GM23338 (cell line): Measurements from ENCODE around the gene ZNFX1. TPM values are rescaled to one million over a fixed set of nuclear protein-coding genes. Genes with fewer than 3 reads are reported as not detected.

ENCODE experiments used
- ATAC-seq: fragments of 200-7000 bp; cut with Tn5 transposase; 3 replicates; pipeline ENCODE4 v1.9.1; 2020
- DNase-seq: peaks from one replicate; pipeline ENCODE4 v3.0.0-alpha.2; 2015; ENCODE audit warnings: low spot score
- H2AFZ ChIP-seq: fragments of 200-600 bp; sonication (generic); 2 replicates; pipeline ENCODE4 v1.8.0; 2016; ENCODE audit warnings: antibody characterized with exemption, mild to moderate bottlenecking, moderate library complexity
- H3F3A ChIP-seq: fragments of 200-600 bp; sonication (generic); replicated peaks from 2 replicates; pipeline ENCODE4 v1.8.0; 2017; ENCODE audit warnings: antibody characterized with exemption, mixed run types, low read depth
- H3K27ac ChIP-seq: fragments of 200-600 bp; sonication (generic); 2 replicates; pipeline ENCODE4 v1.6.1; 2016; ENCODE audit warnings: low read depth
- H3K27me3 ChIP-seq: fragments of 200-600 bp; sonication (generic); 2 replicates; pipeline ENCODE4 v1.8.0; 2016; ENCODE audit warnings: mild to moderate bottlenecking, mixed run types, moderate library complexity; ENCODE audit not compliant: insufficient read depth
- H3K36me3 ChIP-seq: fragments of 200-600 bp; sonication (generic); 2 replicates; pipeline ENCODE4 v1.8.0; 2016; ENCODE audit warnings: mild to moderate bottlenecking; ENCODE audit not compliant: insufficient read depth
- H3K4me1 ChIP-seq: fragments of 200-600 bp; sonication (generic); 2 replicates; pipeline ENCODE4 v1.8.0; 2016; ENCODE audit warnings: mild to moderate bottlenecking, moderate library complexity; ENCODE audit not compliant: insufficient read depth
- H3K4me2 ChIP-seq: fragments of 200-600 bp; sonication (generic); 2 replicates; pipeline ENCODE4 v1.7.1; 2017; ENCODE audit warnings: mixed run types
- H3K4me3 ChIP-seq: fragments of 200-600 bp; sonication (generic); 2 replicates; pipeline ENCODE4 v1.6.1; 2016; ENCODE audit warnings: mixed run types
- H3K79me2 ChIP-seq: fragments of 200-600 bp; sonication (generic); replicated peaks from 2 replicates; pipeline ENCODE4 v1.8.0; 2017; ENCODE audit warnings: mild to moderate bottlenecking; ENCODE audit not compliant: insufficient read depth
- H3K9me2 ChIP-seq: fragments of 200-600 bp; sonication (generic); 2 replicates; pipeline ENCODE4 v1.8.0; 2017; ENCODE audit not compliant: insufficient read depth
- H4K20me1 ChIP-seq: fragments of 200-600 bp; sonication (generic); replicated peaks from 2 replicates; pipeline ENCODE4 v1.8.0; 2017; ENCODE audit warnings: mild to moderate bottlenecking; ENCODE audit not compliant: insufficient read depth
- H3K27ac Mint-ChIP-seq: 2 replicates; pipeline ENCODE4 v1.8.0; 2020; ENCODE audit warnings: inconsistent platforms, mild to moderate bottlenecking, moderate library complexity, mixed read lengths
- H3K27me3 Mint-ChIP-seq: 3 replicates; pipeline ENCODE4 v1.8.0; 2022; ENCODE audit warnings: low read depth, mild to moderate bottlenecking, moderate library complexity, mixed read lengths, inconsistent platforms; ENCODE audit not compliant: insufficient read depth, poor library complexity
- H3K36me3 Mint-ChIP-seq: 3 replicates; pipeline ENCODE4 v1.8.0; 2021; ENCODE audit warnings: low read depth, mild to moderate bottlenecking, inconsistent platforms, moderate library complexity, mixed read lengths
- H3K4me1 Mint-ChIP-seq: 3 replicates; pipeline ENCODE4 v1.8.0; 2020; ENCODE audit warnings: mild to moderate bottlenecking, inconsistent platforms, mixed read lengths
- H3K4me3 Mint-ChIP-seq: 3 replicates; pipeline ENCODE4 v1.8.0; 2021; ENCODE audit warnings: moderate library complexity, mild to moderate bottlenecking, inconsistent platforms, mixed read lengths
- H3K9me3 Mint-ChIP-seq: 3 replicates; pipeline ENCODE4 v1.8.0; 2020; ENCODE audit warnings: moderate library complexity, mild to moderate bottlenecking, inconsistent platforms, mixed read lengths
- CREB1 ChIP-seq: fragments of 250-450 bp; sonication (Bioruptor Pico); IDR thresholded peaks from 2 replicates; pipeline ENCODE4 v1.5.0; 2020; ENCODE audit warnings: low read depth, mild to moderate bottlenecking, moderate library complexity
- ZNF114 ChIP-seq: fragments of 250-450 bp; sonication (Bioruptor Pico); IDR thresholded peaks from 2 replicates; pipeline ENCODE4 v1.5.0; 2020; ENCODE audit warnings: mild to moderate bottlenecking, moderate library complexity
- ZNF331 ChIP-seq: fragments of 250-450 bp; sonication (Bioruptor Pico); IDR thresholded peaks from 2 replicates; pipeline ENCODE4 v1.5.0; 2020; ENCODE audit warnings: low read depth, mild to moderate bottlenecking, moderate library complexity
- polyA plus RNA-seq: library from polyadenylated mRNA; unstranded; fragments of >200 nt; fragmentation: Nextera tagmentation; extraction: Ambion mirVana; gene quantifications from 2 replicates; pipeline ENCODE4 v1.2.1, GENCODE V29; 2016
- total RNA-seq: library from RNA; depleted of rRNA; stranded (reverse); fragments of >200 nt; shearing (Covaris generic); gene quantifications from 2 replicates; pipeline ENCODE4 v1.2.3, GENCODE V29; 2014
- TF ChIP-seq, protein P1 (sequence below): fragments of 250-450 bp; sonication (Bioruptor Pico); IDR thresholded peaks from 2 replicates; pipeline ENCODE4 v1.5.0; 2020; ENCODE audit warnings: mild to moderate bottlenecking, moderate library complexity

The ZNFX1 gene
- total and polyA plus RNA-seq, 2 experiments from 2014 or later, result 6.1 to 12.1 TPM

DNA sequence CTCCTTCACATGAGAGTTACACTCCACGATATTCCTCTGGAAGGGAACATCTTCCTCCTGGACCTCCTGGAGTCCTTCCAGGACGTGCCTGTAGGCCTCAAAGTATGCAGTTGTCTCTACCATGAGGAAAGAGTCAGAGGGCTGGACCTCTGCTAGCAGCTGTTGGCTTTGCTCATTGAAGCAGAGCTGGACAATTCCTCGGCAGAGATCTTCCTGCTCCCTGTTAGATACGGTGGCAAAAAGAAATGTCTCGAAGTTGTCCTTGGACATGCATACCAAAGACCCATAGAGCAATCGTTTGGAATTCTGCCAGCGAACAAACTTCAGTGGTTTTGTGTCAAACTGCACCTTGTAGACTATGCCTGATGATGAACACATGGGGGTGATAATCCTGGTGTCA lies 7.7 kb downstream of the ZNFX1 start (continued):
- TF ChIP-seq, protein P1, sequence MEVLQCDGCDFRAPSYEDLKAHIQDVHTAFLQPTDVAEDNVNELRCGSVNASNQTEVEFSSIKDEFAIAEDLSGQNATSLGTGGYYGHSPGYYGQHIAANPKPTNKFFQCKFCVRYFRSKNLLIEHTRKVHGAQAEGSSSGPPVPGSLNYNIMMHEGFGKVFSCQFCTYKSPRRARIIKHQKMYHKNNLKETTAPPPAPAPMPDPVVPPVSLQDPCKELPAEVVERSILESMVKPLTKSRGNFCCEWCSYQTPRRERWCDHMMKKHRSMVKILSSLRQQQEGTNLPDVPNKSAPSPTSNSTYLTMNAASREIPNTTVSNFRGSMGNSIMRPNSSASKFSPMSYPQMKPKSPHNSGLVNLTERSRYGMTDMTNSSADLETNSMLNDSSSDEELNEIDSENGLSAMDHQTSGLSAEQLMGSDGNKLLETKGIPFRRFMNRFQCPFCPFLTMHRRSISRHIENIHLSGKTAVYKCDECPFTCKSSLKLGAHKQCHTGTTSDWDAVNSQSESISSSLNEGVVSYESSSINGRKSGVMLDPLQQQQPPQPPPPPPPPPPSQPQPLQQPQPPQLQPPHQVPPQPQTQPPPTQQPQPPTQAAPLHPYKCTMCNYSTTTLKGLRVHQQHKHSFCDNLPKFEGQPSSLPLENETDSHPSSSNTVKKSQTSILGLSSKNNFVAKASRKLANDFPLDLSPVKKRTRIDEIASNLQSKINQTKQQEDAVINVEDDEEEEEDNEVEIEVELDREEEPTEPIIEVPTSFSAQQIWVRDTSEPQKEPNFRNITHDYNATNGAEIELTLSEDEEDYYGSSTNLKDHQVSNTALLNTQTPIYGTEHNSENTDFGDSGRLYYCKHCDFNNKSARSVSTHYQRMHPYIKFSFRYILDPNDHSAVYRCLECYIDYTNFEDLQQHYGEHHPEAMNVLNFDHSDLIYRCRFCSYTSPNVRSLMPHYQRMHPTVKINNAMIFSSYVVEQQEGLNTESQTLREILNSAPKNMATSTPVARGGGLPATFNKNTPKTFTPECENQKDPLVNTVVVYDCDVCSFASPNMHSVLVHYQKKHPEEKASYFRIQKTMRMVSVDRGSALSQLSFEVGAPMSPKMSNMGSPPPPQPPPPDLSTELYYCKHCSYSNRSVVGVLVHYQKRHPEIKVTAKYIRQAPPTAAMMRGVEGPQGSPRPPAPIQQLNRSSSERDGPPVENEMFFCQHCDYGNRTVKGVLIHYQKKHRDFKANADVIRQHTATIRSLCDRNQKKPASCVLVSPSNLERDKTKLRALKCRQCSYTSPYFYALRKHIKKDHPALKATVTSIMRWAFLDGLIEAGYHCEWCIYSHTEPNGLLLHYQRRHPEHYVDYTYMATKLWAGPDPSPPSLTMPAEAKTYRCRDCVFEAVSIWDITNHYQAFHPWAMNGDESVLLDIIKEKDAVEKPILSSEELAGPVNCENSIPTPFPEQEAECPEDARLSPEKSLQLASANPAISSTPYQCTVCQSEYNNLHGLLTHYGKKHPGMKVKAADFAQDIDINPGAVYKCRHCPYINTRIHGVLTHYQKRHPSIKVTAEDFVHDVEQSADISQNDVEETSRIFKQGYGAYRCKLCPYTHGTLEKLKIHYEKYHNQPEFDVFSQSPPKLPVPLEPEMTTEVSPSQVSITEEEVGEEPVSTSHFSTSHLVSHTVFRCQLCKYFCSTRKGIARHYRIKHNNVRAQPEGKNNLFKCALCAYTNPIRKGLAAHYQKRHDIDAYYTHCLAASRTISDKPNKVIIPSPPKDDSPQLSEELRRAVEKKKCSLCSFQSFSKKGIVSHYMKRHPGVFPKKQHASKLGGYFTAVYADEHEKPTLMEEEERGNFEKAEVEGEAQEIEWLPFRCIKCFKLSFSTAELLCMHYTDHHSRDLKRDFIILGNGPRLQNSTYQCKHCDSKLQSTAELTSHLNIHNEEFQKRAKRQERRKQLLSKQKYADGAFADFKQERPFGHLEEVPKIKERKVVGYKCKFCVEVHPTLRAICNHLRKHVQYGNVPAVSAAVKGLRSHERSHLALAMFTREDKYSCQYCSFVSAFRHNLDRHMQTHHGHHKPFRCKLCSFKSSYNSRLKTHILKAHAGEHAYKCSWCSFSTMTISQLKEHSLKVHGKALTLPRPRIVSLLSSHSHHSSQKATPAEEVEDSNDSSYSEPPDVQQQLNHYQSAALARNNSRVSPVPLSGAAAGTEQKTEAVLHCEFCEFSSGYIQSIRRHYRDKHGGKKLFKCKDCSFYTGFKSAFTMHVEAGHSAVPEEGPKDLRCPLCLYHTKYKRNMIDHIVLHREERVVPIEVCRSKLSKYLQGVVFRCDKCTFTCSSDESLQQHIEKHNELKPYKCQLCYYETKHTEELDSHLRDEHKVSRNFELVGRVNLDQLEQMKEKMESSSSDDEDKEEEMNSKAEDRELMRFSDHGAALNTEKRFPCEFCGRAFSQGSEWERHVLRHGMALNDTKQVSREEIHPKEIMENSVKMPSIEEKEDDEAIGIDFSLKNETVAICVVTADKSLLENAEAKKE, result no peak

DNA sequence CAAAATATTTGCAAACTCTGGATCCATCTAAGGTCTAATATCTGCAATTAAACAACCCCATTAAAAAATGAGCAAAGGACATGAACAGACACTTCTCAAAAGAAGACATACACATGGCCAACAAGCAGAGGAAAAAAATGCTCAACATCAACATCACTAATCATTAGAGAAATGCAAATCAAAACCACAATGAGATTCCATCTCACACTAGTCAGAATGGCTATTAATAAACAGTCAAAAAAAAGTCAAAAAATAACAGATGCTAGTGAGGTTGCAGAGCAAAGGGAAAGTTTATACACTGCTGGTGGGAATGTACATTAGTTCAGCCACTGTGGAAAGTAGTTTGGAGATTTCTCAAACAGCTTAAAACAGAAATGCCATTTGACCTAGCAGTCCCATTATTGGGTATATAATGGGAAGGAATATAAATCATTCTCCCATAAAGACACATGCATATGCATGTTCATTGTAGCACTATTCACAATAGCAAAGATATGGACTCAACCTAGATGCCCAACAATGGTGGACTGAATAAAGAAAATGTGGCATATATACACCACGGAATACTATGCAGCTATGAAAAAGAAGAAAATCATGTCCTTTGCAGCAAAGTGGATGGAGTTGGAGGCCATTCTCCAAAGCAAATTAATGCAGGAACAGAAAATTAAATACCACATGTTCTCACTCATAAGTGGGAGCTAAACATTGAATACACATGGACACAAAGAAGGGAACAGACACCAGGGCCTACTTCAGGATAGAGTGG lies 9.1 kb downstream of the ZNFX1 start:
- no peak overlapping the region for H3K27ac Mint-ChIP-seq
- H3K27me3 Mint-ChIP-seq, result peaks cover 3% of the 10 kb centered on the region
- Histone ChIP-seq H3K9me2 (no peaks in the 10 kb centered on the region), H2AFZ (no peak overlapping the region), H3F3A (no peaks in the 10 kb centered on the region), H3K4me3 (no peak overlapping the region), H3K79me2 (peaks cover 68% of the 10 kb centered on the region), H3K4me2 (no peak overlapping the region), H3K27ac (no peak overlapping the region), H3K27me3 (no peaks in the 10 kb centered on the region), H4K20me1 (peaks cover 40% of the 10 kb centered on the region), H3K36me3 (peaks cover 63% of the 10 kb centered on the region), H3K4me1 (no peaks in the 10 kb centered on the region; the same call in 1 of the 2 replicates)
- no peaks in the 10 kb centered on the region; the same call in 2 of the 3 replicates for H3K4me1 Mint-ChIP-seq
- H3K4me3 Mint-ChIP-seq, result no peak overlapping the region
- H3K9me3 Mint-ChIP-seq, result peaks cover 3% of the 10 kb centered on the region; the same call in 1 of the 3 replicates
- peaks cover 67% of the 10 kb centered on the region for H3K36me3 Mint-ChIP-seq
- no peak for ATAC-seq
- no peak for DNase-seq
- no peak for TF ChIP-seq ZNF331 (CRISPR knock-in tag)
- TF ChIP-seq, protein P1, result no peak
- no peak for TF ChIP-seq CREB1 (CRISPR knock-in tag)
- no peak for TF ChIP-seq ZNF114 (CRISPR knock-in tag)
